GM19193 (cell line): ENCODE results near the gene IL22RA2.

Experiments used
- POLR2A ChIP-seq: IDR thresholded peaks from 4 replicates; pipeline ENCODE4 v1.6.1; 2011; ENCODE audit not compliant: insufficient read depth, insufficient read length; ENCODE audit errors: extremely low read depth

Gene IL22RA2

DNA sequence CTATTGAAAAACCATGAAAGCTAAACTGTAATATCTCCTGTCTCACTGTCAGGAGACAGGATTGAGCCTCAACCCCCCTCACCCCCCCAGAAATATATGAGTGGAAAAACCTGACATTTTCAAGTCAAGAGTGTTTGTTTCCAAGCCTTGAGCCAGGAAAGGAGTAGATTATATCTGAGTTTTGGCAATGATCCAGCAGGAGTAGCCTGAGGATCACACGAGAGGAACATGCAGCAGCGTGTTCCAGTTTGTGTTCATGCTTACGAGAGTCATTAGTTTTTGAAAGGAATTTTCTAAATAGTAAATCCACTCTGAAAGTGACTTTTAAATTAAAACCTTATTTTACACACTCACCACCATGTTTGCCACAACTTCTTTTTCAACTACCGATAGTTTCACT is 15.8 kb downstream of the IL22RA2 start:
- no peak for TF ChIP-seq POLR2A

DNA sequence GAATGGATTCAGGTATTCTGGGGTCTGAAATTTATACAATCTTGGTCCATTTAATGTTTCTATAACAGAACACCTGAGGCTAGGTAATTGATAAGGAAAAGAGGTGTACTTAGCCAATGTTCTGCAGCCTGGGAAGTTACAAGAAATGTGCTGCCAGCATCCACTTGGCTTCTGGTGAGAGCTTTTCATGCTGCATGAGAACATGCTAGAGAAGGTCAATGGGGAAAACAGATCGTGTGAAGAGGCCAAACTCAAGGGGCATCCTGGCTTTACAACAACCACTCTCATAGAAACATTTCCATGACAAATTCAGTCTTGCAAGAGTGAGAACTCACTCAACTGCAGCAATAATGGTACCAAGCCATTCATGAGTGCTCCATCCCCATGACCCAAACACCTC is 16.8 kb downstream of the IL22RA2 start:
- TF ChIP-seq POLR2A = no peak

DNA sequence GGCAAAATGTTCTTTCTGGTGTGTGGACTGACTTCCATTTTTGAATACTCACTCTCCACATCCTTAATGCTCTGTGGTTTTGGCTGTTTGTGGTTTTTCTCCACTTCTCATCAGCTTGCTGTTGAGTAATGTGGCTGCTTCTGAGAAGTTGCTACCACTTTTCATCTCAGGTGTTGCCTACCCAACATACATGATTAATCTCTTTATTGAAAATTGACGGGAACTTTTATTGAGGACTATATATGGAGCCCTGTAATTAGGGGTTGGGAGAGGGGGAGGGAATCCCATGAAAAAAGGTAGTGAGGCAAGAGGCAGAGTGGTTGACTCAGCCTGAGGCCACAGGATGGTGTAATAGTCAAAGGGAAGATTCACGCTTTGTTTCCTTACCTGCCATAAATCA is 17.6 kb downstream of the IL22RA2 start:
- no peak for TF ChIP-seq POLR2A

DNA sequence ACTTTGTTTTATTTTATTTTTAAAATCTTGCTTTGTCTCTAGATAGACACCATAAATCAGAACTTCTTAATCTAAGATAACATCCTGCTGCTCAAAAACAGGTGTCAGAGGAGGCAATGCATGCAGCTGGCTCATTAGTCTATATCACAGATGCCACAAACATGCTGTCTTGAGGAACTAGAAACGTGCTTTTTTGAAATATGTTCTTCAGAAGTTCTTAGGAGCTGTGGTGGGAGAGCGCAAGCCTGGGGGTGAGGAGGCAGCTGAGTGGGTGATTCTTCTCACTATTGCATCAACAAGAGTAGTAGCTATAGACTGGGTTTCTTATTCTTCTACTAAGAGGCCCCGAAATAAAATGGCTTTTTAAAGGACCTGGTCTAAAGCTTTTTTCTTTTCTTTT is 23.4 kb downstream of the IL22RA2 start:
- TF ChIP-seq POLR2A = no peak

DNA sequence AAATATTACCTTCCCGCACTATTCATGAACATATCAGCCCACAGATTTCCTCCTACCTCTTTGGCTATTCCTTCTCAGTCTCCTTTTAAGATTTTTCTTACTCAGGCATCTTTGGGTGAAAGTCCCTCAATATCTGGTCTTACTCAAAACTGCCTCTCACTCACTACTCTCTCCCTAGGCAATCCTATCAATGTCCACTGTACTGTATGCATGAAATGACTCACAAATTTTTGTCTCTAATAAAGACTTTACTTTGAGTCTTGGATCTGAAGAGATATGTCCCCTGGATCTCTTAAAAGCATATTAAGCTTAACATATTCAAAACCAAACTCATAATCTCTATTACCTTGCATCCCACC is 24.4 kb downstream of the IL22RA2 start:
- TF ChIP-seq POLR2A = no peak

DNA sequence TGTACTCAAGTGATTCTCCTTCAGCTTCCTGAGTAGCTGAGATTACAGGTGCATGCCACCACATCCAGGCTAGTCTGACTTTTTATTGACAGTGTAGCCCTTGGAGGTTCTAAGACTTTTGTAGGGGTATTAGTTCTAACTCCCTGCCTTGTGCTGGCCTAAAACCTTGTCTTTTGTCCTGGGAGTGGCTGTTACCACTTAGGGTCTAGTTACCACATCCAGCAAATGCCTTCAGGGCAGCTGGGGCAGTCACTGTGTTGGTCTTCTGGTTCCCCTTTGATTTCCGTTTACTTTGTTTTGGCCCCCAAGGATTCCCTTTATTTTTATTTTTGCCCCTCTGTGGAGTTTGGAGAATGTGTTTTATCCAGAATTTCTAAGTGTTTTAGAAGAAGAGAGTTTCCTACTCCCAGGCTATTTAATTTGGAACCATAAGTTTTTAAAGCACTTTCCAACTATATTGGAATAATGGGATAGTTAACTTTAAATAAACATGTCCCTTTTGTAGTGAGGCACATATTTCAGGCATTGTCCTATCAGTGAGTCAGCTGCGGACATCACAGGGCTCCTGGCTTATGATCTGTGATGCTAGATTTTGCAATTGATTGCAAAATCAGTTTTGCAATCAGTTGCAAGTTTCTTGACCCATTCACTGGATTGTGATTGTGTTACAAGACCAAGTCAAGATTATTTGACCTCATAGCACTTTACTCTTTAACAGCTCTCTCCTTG is 25.0 kb downstream of the IL22RA2 start:
- no peak for TF ChIP-seq POLR2A

DNA sequence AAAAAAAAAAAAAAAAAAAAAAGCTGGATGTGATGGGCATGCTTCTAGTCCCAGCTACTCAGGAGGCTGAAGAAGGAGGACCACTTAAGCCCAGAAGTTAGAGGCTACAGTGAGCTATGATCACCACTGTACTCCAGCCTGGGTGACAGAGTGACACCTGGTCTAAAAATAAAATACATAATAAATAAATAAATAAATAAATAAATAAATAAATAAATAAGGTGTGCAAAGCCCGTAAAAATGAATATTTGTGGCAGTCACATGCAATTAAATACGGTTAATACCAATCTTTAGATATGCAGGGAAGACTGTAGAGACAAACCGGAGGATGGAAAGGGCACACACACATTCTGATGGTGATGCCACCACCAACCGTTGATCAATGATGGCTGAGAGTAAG is 26.2 kb downstream of the IL22RA2 start:
- TF ChIP-seq POLR2A = no peak

DNA sequence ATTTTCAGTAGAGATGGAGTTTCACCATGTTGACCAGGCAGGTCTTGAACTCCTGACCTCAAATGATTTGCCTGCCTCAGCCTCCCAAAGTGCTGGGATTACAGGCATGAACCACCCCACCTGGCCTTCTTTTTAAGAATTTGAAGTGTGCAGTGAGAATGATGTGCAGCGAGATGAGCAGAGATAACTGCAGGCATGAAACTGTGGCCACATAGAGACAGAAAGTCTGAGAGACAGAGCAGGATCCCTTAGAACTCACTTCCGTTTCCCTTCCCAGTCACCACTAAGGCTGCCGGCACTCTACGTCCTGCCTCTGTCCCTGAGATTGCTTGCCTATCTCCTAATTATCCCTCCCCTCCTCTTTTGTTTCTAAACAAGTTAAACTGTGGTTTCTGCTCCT is 27.2 kb downstream of the IL22RA2 start:
- no peak for TF ChIP-seq POLR2A

DNA sequence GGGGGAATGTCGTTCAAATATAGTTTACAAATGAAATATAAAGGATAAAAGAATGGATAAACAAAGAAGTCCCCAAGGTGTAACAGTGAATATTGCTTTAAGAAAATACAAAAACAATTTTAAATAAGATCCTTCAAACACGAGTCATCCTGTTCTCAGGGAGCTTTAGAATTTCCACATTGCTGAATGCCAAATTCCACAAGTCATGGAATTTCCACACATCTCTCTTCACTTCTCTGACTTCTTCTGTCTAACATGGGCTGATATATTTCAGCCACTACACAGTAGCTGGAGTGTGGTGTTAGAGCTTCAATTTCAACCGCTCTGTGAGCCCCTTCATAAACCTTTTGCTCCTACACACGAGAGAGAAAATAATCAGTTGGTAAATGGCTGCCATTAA is 28.0 kb downstream of the IL22RA2 start:
- TF ChIP-seq POLR2A = no peak

DNA sequence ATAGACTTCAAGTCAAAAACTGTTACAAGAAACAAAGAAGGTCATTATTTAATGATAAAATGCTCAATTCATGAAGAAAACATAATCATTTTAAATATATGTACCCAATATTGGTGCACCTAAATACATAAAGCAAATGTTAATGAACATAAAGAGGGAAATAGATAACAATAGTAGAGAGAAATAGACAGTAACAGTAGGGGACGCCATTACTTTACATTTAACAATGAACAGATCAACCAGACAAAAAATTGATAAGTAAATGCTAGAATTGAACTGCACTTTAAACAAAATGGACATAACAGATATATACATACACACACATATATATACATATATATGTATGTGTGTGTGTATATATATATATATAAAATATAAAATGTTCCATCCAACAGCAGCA is 37.4 kb downstream of the IL22RA2 start:
- no peak for TF ChIP-seq POLR2A

DNA sequence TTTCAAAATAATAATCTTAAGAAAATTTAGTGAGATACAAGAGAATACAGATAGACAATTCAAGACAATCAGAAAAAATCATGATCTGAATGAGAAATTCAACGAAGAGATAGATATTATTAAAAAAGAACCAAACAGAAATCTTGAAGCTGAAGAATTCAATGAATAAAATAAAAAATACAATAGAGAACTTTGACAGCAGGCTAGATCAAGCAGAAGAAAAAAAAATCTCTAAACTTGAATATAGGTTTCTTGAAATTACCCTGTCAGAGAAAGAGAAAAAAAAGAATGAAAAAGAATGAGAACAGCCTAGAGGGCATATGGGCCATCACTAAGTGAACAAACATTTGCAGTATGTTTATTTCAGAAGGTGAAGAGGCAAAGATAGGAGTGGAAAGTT is 39.0 kb downstream of the IL22RA2 start:
- TF ChIP-seq POLR2A = no peak

DNA sequence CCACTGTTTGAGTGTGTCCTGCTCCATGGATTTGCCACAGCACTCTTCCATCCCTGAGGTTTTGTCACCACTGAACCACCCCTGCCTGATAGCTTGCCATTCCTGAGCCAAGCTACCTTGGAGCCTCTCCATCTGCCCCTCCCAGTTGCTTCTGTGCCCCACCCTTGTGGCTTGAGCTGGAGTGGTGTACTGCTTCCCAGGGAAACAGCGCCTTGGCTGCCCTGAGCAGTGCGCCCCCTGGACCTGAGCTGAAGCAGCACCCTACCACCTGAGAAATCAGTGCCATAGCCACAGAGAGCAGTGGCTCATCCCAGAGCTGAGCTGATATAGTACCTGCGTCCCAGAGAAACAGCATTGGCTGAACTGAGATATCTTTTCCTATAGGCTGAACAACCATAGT is 40.3 kb downstream of the IL22RA2 start:
- TF ChIP-seq POLR2A = no peak

DNA sequence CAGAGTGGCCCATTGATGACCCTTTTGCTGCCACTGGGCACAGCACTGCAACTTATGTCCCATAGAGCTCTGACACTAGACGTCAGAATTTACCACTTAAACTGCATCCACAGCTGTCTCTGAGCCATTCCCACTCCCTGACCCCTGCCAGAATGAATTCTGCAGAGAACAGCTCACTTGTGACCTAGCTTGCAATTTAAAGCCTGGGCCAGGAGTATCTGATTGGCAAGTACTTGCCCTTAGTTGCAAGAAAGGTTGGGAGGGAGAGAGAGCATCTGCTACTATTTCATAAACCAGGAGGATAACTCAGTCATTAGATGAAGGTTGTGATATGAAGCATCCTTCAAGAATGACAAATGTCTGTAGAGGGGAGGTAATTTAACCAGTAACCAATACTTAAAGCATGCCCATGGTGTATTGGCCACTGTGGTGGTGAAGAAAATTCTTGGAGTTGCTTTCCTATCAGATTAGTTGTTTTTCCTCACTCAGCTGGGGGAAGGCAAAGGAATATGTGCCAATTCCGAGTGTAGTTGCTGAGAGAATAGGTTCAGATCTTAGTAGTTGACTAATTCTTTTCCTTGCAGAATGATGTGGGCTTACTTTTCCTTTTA is 46.5 kb downstream of the IL22RA2 start:
- no peak for TF ChIP-seq POLR2A

DNA sequence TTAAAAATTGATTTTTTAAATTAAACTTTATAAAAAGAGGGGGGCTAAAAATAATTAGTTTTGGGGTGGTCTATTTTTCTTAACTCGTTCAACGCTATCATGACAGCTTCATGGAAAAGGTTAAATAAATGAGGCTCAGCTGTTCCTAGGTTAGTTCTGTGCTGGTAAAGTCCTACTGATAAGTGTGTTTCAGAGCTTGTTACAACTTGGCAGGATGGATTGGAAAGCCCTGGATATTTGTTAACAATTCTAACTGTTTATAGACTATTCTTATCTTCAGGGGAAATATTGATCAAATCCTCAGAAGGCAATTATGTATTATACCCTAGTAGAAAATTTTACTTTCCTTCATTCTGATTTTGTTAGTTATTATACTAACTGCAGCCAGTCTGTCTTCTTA is 50.4 kb downstream of the IL22RA2 start:
- TF ChIP-seq POLR2A = no peak

DNA sequence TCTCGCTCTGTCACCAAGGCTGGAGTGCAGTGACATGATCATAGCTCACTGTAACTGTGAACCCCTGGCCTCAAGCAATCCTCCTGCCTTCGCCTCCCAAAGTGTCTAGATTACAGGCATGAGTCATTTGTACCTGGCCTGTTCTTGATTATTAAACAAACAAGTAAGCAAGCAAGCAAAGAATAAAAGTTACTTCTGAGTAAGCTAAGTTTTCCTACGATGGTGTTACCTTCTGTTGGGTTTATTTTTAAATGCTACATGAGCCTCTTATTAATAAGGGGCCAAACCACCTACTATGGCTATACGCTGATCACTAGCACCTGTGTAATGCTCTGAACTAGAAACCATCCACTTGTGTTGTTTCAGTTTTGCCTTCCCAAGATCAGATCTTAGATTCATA is 50.8 kb downstream of the IL22RA2 start:
- no peak for TF ChIP-seq POLR2A

DNA sequence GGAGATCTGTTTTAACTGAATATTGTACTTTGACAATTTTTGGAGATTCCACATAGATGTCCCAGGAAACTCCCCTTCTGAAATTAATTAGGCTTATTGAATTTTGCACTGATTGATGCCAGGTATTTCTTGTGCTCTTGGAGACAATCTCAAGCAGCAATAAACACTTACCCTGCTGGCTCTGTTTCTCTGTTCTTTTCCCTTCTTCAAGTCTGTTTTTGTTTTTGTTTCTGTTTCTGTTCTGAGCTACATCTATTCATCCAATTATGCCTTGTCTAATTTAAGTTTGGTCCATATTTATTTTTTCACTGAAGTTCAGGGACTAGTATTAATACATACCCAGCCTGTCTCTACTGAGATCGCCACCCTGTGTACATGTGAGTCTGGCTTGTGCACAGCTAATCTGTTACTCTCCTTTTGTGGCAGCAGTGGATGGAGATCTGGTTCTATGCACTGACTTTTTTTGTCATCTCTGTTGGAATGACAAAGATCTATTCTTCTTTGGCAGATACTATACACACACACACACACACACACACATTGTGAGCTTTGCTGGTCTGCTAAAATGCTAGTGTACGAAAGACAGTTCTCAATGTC is 51.9 kb downstream of the IL22RA2 start:
- TF ChIP-seq POLR2A = no peak
